8988T (cell line): ENCODE measurements around the gene CCM2.
A peak's percentile ranks its signal among the peaks of the same experiment; 100 is the strongest.
"Not testable (repeated sequence)": the region's sequence is repeated elsewhere in the genome, so short reads cannot be mapped to it uniquely, and the experiment has no call there.

Experiments
- DNase-seq: peaks from one replicate; pipeline ENCODE4 v3.0.0; 2011

CCM2 gene

GRCh38 chr7:44982535-44982923 lies 17.5 kb upstream of the CCM2 start:
- DNase-seq: no peak

- no peak for DNase-seq
Measured at GRCh38 chr7:44982970-44983369, 17.0 kb upstream of the CCM2 start.

- DNase-seq: no peak
Measured at GRCh38 chr7:44983742-44984477, 16.1 kb upstream of the CCM2 start.

GRCh38 chr7:44984478-44984758 lies 15.6 kb upstream of the CCM2 start:
- no peak for DNase-seq

- DNase-seq: no peak
Measured at GRCh38 chr7:44985033-44985695, 14.8 kb upstream of the CCM2 start.

- DNase-seq: no peak
Measured at GRCh38 chr7:44985900-44986217, 14.1 kb upstream of the CCM2 start.

GRCh38 chr7:44986218-44987053 lies 13.6 kb upstream of the CCM2 start:
- no peak for DNase-seq

- no peak for DNase-seq
Measured at GRCh38 chr7:44987457-44987856, 12.5 kb upstream of the CCM2 start.

GRCh38 chr7:44987996-44988395 lies 12.0 kb upstream of the CCM2 start:
- no peak for DNase-seq

GRCh38 chr7:44988701-44989100 lies 11.3 kb upstream of the CCM2 start:
- DNase-seq: no peak

- DNase-seq: no peak
Measured at GRCh38 chr7:44989132-44989531, 10.9 kb upstream of the CCM2 start.

- no peak for DNase-seq
Measured at GRCh38 chr7:44990109-44991023, 9.6 kb upstream of the CCM2 start.

- DNase-seq: not testable (repeated sequence)
Measured at GRCh38 chr7:44992004-44992795, 7.8 kb upstream of the CCM2 start.

- no peak for DNase-seq
Measured at GRCh38 chr7:44994877-44995554, 5.0 kb upstream of the CCM2 start.

GRCh38 chr7:44995555-44996493 lies 4.2 kb upstream of the CCM2 start:
- no peak for DNase-seq

GRCh38 chr7:44998153-44998871 lies 1.7 kb upstream of the CCM2 start:
- no peak for DNase-seq

- DNase-seq: peak; percentile 73
Measured at GRCh38 chr7:44999245-45000092, 532 bp upstream of the CCM2 start.

GRCh38 chr7:45001138-45001694 lies 1.2 kb downstream of the CCM2 start:
- no peak for DNase-seq
